ENCODE data around the gene PTPN4. TPM values are rescaled to one million over a fixed set of nuclear protein-coding genes. Genes with fewer than 3 reads are reported as not detected.

The PTPN4 gene
- total RNA-seq, 1 experiment from 2014 or later, result 80.5 TPM

GRCh38 chr2:119826370-119826961 lies 66.7 kb downstream of the PTPN4 start:
- Histone ChIP-seq H3K4ac (ENCODE audit: low read depth, low read length) (no peak overlapping the region), H3K56ac (ENCODE audit: insufficient read length, low read depth, low read length) (no peak overlapping the region), H3K23me2 (ENCODE audit: insufficient read length, low read depth, low read length, poor library complexity, severe bottlenecking) (no peaks in the 10 kb centered on the region), H2BK20ac (ENCODE audit: low read depth, low read length, poor library complexity, severe bottlenecking) (no peak overlapping the region), H3K27ac (ENCODE audit: insufficient read length, low read depth, low read length) (no peak overlapping the region), H3K4me2 (ENCODE audit: insufficient read depth, insufficient read length, low read length) (no peak overlapping the region), H3K9ac (ENCODE audit: extremely low read depth, insufficient read length, low read length) (no peak overlapping the region), H3K18ac (ENCODE audit: insufficient read length, low read depth, low read length) (no peak overlapping the region), H3K79me2 (ENCODE audit: insufficient read depth, low read length) (peaks cover 7% of the 10 kb centered on the region; the same call in 1 of the 2 replicates), H3K79me1 (ENCODE audit: insufficient read depth, low read depth, low read length, poor library complexity, severe bottlenecking) (peaks cover 5% of the 10 kb centered on the region), H3K27me3 (ENCODE audit: insufficient read depth, low read length) (no peaks in the 10 kb centered on the region), H4K20me1 (ENCODE audit: control insufficient read depth, insufficient read depth, insufficient read length) (no peaks in the 10 kb centered on the region), H2AK5ac (ENCODE audit: insufficient read length, low read length) (no peak overlapping the region), H3K23ac (ENCODE audit: insufficient read length, low read depth, low read length) (no peak overlapping the region), H2BK5ac (ENCODE audit: insufficient read length, low read length) (no peak overlapping the region), H2BK15ac (ENCODE audit: low read depth, low read length) (no peak overlapping the region), H2AFZ (ENCODE audit: low read length) (no peak overlapping the region), H4K8ac (replicated peaks; ENCODE audit: insufficient read length, low read depth, low read length) (no peak overlapping the region), H4K91ac (ENCODE audit: insufficient read length, low read depth, low read length) (no peak overlapping the region), H3T11ph (ENCODE audit: low read length) (no peak overlapping the region), H3K14ac (ENCODE audit: insufficient read depth, low read length) (no peak overlapping the region), H3K9me3 (ENCODE audit: control insufficient read depth, low read depth, low read length) (no peaks in the 10 kb centered on the region), H3K4me1 (ENCODE audit: insufficient read depth, low read length) (no peaks in the 10 kb centered on the region), H4K5ac (ENCODE audit: insufficient read length, low read depth, low read length) (no peak overlapping the region), H2BK12ac (ENCODE audit: insufficient read length, low read depth, low read length) (no peak overlapping the region), H2BK120ac (ENCODE audit: low read depth, low read length, poor library complexity, severe bottlenecking) (no peak overlapping the region)
- no peak for DNase-seq
- WGBS (ENCODE audit: extremely low coverage, insufficient read length, low lambda C conversion rate), result no CpG with 5 or more reads among the region's 5 CpGs
- peaks cover 5 to 16% of the 10 kb centered on the region in 2 experiments for H3K9me3 Mint-ChIP-seq
- peak; percentile 85 for TF ChIP-seq CTCF (conservative IDR thresholded peaks at IDR 0.05)
- H3K4me3 Mint-ChIP-seq, result no peak overlapping the region
- peaks cover 23 to 50% (median 42%) of the 10 kb centered on the region in 3 experiments for H3K36me3 Mint-ChIP-seq (ENCODE audit: insufficient read depth in 1 of 3, low read depth in 3 of 3)
- peaks cover 15% of the 10 kb centered on the region in 2 experiments for H3K4me1 Mint-ChIP-seq
- H3K27ac Mint-ChIP-seq, result no peak overlapping the region
- H3K27me3 Mint-ChIP-seq (ENCODE audit: low read depth), result no peaks in the 10 kb centered on the region
